NCI-H1105 (cell line): ENCODE data around the gene COX19.
"Not testable (repeated sequence)": the region's sequence is repeated elsewhere in the genome, so short reads cannot be mapped to it uniquely, and the experiment has no call there.

Experiments used
- DNase-seq: peaks from one replicate; lab custom pipeline; 2025; lab: John Stamatoyannopoulos, UW

COX19 gene

GRCh38 chr7:943793-944192, 31.6 kb downstream of the COX19 start:
- not testable (repeated sequence) for DNase-seq

- DNase-seq: no peak
Observed at GRCh38 chr7:940599-941408, 34.5 kb downstream of the COX19 start.

GRCh38 chr7:939843-940242, 35.5 kb downstream of the COX19 start:
- no peak for DNase-seq

GRCh38 chr7:938546-939185, 36.7 kb downstream of the COX19 start:
- DNase-seq: no peak

GRCh38 chr7:937856-938484, 37.4 kb downstream of the COX19 start:
- DNase-seq: no peak

GRCh38 chr7:936386-937054, 38.8 kb downstream of the COX19 start:
- DNase-seq: no peak

- no peak for DNase-seq
Observed at GRCh38 chr7:935874-936385, 39.4 kb downstream of the COX19 start.

- DNase-seq: no peak
Observed at GRCh38 chr7:935164-935873, 40.0 kb downstream of the COX19 start.

- DNase-seq: no peak
Observed at GRCh38 chr7:934469-935163, 40.7 kb downstream of the COX19 start.

- DNase-seq: no peak
Observed at GRCh38 chr7:932651-932975, 42.7 kb downstream of the COX19 start.

GRCh38 chr7:931871-932650, 43.3 kb downstream of the COX19 start:
- no peak for DNase-seq

- no peak for DNase-seq
Observed at GRCh38 chr7:930975-931758, 44.2 kb downstream of the COX19 start.

GRCh38 chr7:929311-929711, 46.0 kb downstream of the COX19 start:
- DNase-seq: no peak

- no peak for DNase-seq
Observed at GRCh38 chr7:927031-927671, 48.2 kb downstream of the COX19 start.

- no peak for DNase-seq
Observed at GRCh38 chr7:926061-927030, 49.0 kb downstream of the COX19 start.

- no peak for DNase-seq
Observed at GRCh38 chr7:925601-926000, 49.7 kb downstream of the COX19 start.

- no peak for DNase-seq
Observed at GRCh38 chr7:924541-925231, 50.7 kb downstream of the COX19 start.
